Esophagus muscularis mucosa (tissue), 4 donors: ENCODE results near the gene ABCA6. TPM values are rescaled to one million over a fixed set of nuclear protein-coding genes. Genes with fewer than 3 reads are reported as not detected.

Experiments
- DNase-seq: peaks from one replicate; pipeline ENCODE4 v3.0.0-alpha.2; 2017; ENCODE audit errors: extremely low spot score
- H3K27ac ChIP-seq, 4 donors: fragments of 200-600 bp; sonication (generic); replicated peaks in 1 of 4; 1 replicate in 3 of 4; 2 replicates in 1 of 4; pipeline ENCODE4 v1.5.1; 2016 to 2019; ENCODE audit warnings: mild to moderate bottlenecking in 1 of 4
- H3K27me3 ChIP-seq, 4 donors: fragments of 200-600 bp; sonication (generic); one replicate each; pipeline versions ENCODE4 v1.5.1 to v1.6.0; 2016 to 2019
- H3K36me3 ChIP-seq, 4 donors: fragments of 200-600 bp; sonication (generic); one replicate each; pipeline ENCODE4 v1.5.1; 2016 to 2019
- H3K4me1 ChIP-seq, 4 donors: fragments of 200-600 bp; sonication (generic); one replicate each; pipeline ENCODE4 v1.5.1; 2016 to 2019
- H3K4me3 ChIP-seq, 4 donors: fragments of 200-600 bp; sonication (generic); 1 replicate in 2 of 4; 2 replicates in 2 of 4; pipeline ENCODE4 v1.5.1; 2016 to 2019; ENCODE audit warnings: mild to moderate bottlenecking in 4 of 4, moderate library complexity in 1 of 4
- H3K9me3 ChIP-seq, 4 donors: fragments of 200-600 bp; sonication (generic); 1 replicate in 3 of 4; 2 replicates in 1 of 4; pipeline ENCODE4 v1.5.1; 2016 to 2019
- CTCF ChIP-seq, 3 experiments: fragments of 200-600 bp in 2 of 3; fragments of 450-650 bp in 1 of 3; sonication (generic) in 2 of 3; IDR thresholded peaks; one replicate each; pipeline ENCODE4 v1.5.1; 2017 to 2019; ENCODE audit warnings: antibody characterized with exemption in 3 of 3, mild to moderate bottlenecking in 2 of 3, moderate library complexity in 1 of 3
- EP300 ChIP-seq: sonication (generic); formaldehyde crosslinking; IDR thresholded peaks from one replicate; pipeline ENCODE4 v1.6.1; 2017; ENCODE audit warnings: antibody characterized with exemption
- POLR2A ChIP-seq: fragments of 450-650 bp; IDR thresholded peaks from one replicate; pipeline ENCODE4 v1.6.1; 2017; ENCODE audit warnings: antibody characterized with exemption, moderate library complexity, mild to moderate bottlenecking, low read depth
- POLR2AphosphoS5 ChIP-seq, 2 donors: sonication (generic); formaldehyde crosslinking; IDR thresholded peaks; one replicate each; pipeline ENCODE4 v1.6.1; 2017; ENCODE audit warnings: antibody characterized with exemption in 2 of 2
- WGBS: methylation state at CpG from one replicate; pipeline ENCODE4 v1.1.5; 2018; 5-methylcytosine and 5-hydroxymethylcytosine counted together
- intact Hi-C: fragments of 100-400 bp; cut with DNase I; formaldehyde crosslinking; loops from one replicate; pipeline ENCODE4 v1.15.1; 2023
- total RNA-seq, 4 donors: library from RNA; depleted of rRNA; stranded (reverse); fragments of >200 nt; gene quantifications; one replicate each; pipeline versions ENCODE4 v1.1.0 to v1.2.1, GENCODE V29; 2016

The ABCA6 gene
- total RNA-seq, 4 donors from 2014 or later: 45.1 to 85.1 (median 47.2) TPM

- no peak for DNase-seq
- peaks cover 0 to 15% (median 9%) of the 10 kb centered on the region in 4 donors for H3K4me1 ChIP-seq
- intact Hi-C loops: no loop called here
- peaks cover 0 to 13% (median under 1%) of the 10 kb centered on the region in 4 donors for H3K36me3 ChIP-seq
- H3K9me3 ChIP-seq: no peaks in the 10 kb centered on the region
- H3K27ac ChIP-seq: no peak overlapping the region
- H3K27me3 ChIP-seq: no peaks in the 10 kb centered on the region
- no peak overlapping the region for H3K4me3 ChIP-seq
- 36% methylated on average over 2 of the region's 2 CpGs for WGBS
- TF ChIP-seq POLR2A: no peak
- no peak for TF ChIP-seq CTCF (IDR thresholded peaks at IDR 0.05)
- no peak for TF ChIP-seq POLR2AphosphoS5 (IDR thresholded peaks at IDR 0.05)
- TF ChIP-seq EP300: no peak
Measured at GRCh38 chr17:69117855-69118784, 23.6 kb downstream of the ABCA6 start.

DNA sequence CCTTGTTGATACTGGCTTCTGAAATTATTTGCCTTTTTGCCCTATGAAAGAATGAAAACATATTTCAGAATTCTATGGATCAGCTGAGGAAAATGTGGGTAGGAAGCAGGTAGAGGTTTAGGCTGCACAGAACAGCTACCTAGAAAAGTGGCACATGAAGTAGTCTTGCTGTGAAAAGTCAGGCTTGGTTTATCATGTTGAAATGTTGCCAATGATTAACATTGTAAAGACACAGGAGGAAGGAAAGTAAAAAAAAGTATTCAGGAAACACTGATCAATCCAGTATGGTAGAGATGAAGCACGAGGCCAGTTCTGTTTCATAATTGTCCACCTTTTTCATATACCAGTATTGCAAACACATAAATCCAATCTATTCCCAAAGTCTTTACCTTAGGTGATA is 29.9 kb downstream of the ABCA6 start:
- intact Hi-C loops: no loop called here
- Histone ChIP-seq H3K4me3 (no peak overlapping the region), H3K27me3 (no peaks in the 10 kb centered on the region), H3K36me3 (peaks cover 3 to 33% (median 15%) of the 10 kb centered on the region in 4 donors), H3K27ac (no peak overlapping the region), H3K9me3 (no peaks in the 10 kb centered on the region), H3K4me1 (peaks cover 0 to 4% (median 0%) of the 10 kb centered on the region in 4 donors)
- no peak for DNase-seq
- 88% methylated on average over 1 of the region's 1 CpG for WGBS
- TF ChIP-seq CTCF (IDR thresholded peaks at IDR 0.05) (no peak), POLR2AphosphoS5 (IDR thresholded peaks at IDR 0.05) (no peak), POLR2A (no peak), EP300 (no peak)

DNA sequence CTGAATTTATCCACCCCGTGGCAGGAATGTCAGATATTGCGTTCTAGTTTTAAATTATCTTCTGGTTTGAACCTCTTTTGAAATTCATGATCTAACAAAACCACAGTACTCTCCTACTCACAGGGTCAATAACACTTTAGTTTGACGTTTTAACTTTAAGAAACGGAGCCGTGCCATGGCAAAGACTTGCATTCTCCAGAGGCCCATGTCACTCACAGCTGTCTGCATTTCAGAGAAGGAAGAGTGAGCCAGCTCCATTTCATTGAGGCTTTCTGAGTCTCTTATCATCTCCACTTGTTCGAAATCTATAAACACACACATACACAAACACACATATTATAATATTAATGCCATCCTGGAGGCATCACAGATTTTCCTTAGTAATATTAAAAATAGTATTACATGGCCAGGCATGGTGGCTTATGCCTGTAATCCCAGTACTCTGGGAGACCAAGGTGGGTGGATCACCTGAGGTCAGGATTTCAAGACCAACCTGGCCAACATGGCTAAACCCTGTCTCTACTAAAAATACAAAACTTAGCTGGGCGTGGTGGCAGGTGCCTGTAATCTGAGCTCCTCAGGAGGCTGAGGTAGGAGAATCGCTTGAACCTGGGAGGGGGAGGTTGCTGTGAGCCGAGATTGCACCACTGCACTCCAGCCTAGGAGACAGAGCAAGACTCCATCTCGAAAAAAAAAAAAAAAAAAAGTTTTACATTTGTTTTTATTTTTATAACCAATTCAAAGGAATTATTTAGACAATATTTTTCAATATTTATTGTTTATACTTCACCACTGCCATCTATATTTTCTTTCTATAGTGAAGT is 35.6 kb downstream of the ABCA6 start:
- DNase-seq: no peak
- 77% methylated on average over 10 of the region's 10 CpGs for WGBS
- Histone ChIP-seq H3K27me3 (no peaks in the 10 kb centered on the region), H3K4me1 (no peaks in the 10 kb centered on the region), H3K27ac (no peak overlapping the region), H3K36me3 (peaks cover 0 to 31% (median 13%) of the 10 kb centered on the region in 4 donors), H3K9me3 (no peaks in the 10 kb centered on the region), H3K4me3 (no peak overlapping the region)
- intact Hi-C loops: no loop called here
- TF ChIP-seq POLR2AphosphoS5 (IDR thresholded peaks at IDR 0.05): no peak
- TF ChIP-seq CTCF (IDR thresholded peaks at IDR 0.05): no peak
- TF ChIP-seq POLR2A: no peak
- no peak for TF ChIP-seq EP300

DNA sequence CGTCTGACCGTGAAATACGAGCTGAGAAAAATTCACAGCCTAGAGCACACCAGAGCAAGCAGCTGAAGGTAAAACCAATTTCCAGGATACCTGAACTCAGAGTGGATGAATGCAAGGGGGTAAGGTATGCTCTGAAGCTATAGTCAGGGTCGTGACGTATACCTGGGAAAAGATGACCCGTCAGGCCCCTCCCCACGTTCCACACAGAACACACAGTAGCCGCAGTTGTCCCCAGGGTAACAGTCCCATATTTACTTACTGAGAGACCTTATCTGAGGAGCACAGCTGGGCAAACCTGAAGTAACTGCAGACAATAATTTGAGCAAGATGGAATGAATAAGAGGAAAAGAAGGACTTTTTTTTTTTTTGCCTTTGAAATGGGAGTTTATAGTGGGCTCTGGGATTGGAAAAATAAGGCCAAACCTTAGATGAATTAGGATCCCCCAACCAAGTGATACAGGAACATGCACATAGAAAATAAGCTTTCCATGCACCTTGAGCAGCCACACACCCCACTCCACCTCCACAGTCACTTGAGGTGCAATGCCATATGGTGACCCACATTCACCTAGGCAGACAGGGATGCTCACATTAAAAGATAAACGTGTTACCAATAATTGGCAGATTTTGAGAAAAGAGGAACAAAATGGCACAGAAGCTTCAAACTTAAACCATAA is 38.0 kb downstream of the ABCA6 start:
- 77% methylated on average over 9 of the region's 9 CpGs for WGBS
- H3K4me3 ChIP-seq: no peak overlapping the region

More for the DNA sequence above, 38.0 kb downstream of the ABCA6 start:
- Histone ChIP-seq H3K36me3 (peaks cover 0 to 23% (median 9%) of the 10 kb centered on the region in 4 donors), H3K27ac (no peak overlapping the region), H3K27me3 (no peaks in the 10 kb centered on the region), H3K4me1 (no peaks in the 10 kb centered on the region), H3K9me3 (no peaks in the 10 kb centered on the region)
- DNase-seq: no peak
- TF ChIP-seq EP300 (no peak), POLR2A (no peak), POLR2AphosphoS5 (IDR thresholded peaks at IDR 0.05) (no peak), CTCF (IDR thresholded peaks at IDR 0.05) (no peak)
- intact Hi-C loops: no loop called here
